ENCODE results near the gene CFAP99.
A peak's percentile ranks its signal among the peaks of the same experiment; 100 is the strongest.
"Not testable (repeated sequence)": the region's sequence is repeated elsewhere in the genome, so short reads cannot be mapped to it uniquely, and the experiment has no call there.

Gene CFAP99

GRCh38 chr4:2418650-2419571, at the start of gene CFAP99:
Gene CFAP99, plus strand, starts transcription at chr4:2418955.
- DNase-seq: peak; percentile 87

GRCh38 chr4:2370597-2371320, 48.0 kb upstream of the CFAP99 start:
- DNase-seq: no peak

GRCh38 chr4:2371765-2372487, 46.8 kb upstream of the CFAP99 start:
- DNase-seq: no peak

- no peak for DNase-seq
Observed at GRCh38 chr4:2372488-2373030, 46.2 kb upstream of the CFAP99 start.

GRCh38 chr4:2373532-2373931, 45.2 kb upstream of the CFAP99 start:
- DNase-seq: no peak

- DNase-seq: no peak
Observed at GRCh38 chr4:2375427-2375826, 43.3 kb upstream of the CFAP99 start.

- no peak for DNase-seq
Observed at GRCh38 chr4:2377241-2377640, 41.5 kb upstream of the CFAP99 start.

GRCh38 chr4:2378401-2378800, 40.4 kb upstream of the CFAP99 start:
- no peak for DNase-seq

GRCh38 chr4:2378898-2379297, 39.9 kb upstream of the CFAP99 start:
- DNase-seq: peak; percentile 36

GRCh38 chr4:2380589-2380988, 38.2 kb upstream of the CFAP99 start:
- DNase-seq: not testable (repeated sequence)

GRCh38 chr4:2382769-2383202, 36.0 kb upstream of the CFAP99 start:
- DNase-seq: not testable (repeated sequence)

- not testable (repeated sequence) for DNase-seq
Observed at GRCh38 chr4:2383220-2383631, 35.5 kb upstream of the CFAP99 start.

GRCh38 chr4:2383760-2384159, 35.0 kb upstream of the CFAP99 start:
- DNase-seq: no peak

GRCh38 chr4:2384245-2384644, 34.5 kb upstream of the CFAP99 start:
- no peak for DNase-seq

- DNase-seq: no peak
Observed at GRCh38 chr4:2385516-2385915, 33.2 kb upstream of the CFAP99 start.

- DNase-seq: no peak
Observed at GRCh38 chr4:2386717-2387116, 32.0 kb upstream of the CFAP99 start.

GRCh38 chr4:2387218-2387617, 31.5 kb upstream of the CFAP99 start:
- DNase-seq: no peak

GRCh38 chr4:2387829-2388228, 30.9 kb upstream of the CFAP99 start:
- DNase-seq: no peak

- DNase-seq: no peak
Observed at GRCh38 chr4:2388429-2389182, 30.1 kb upstream of the CFAP99 start.

GRCh38 chr4:2389691-2390090, 29.1 kb upstream of the CFAP99 start:
- DNase-seq: no peak

GRCh38 chr4:2390146-2390545, 28.6 kb upstream of the CFAP99 start:
- no peak for DNase-seq

- DNase-seq: no peak
Observed at GRCh38 chr4:2390784-2391421, 27.9 kb upstream of the CFAP99 start.

Data from NCI-H1092 (cell line).